Measurements from ENCODE around the gene BCKDK.
A peak's percentile ranks its signal among the peaks of the same experiment; 100 is the strongest.

Gene BCKDK

GRCh38 chr16:31114468-31114867, 6.3 kb downstream of the BCKDK start:
- H3K4me3 ChIP-seq (replicated peaks; ENCODE audit: low read depth, low read length) = no peak overlapping the region
- DNase-seq (ENCODE audit: low read depth) = no peak
- no peak for TF ChIP-seq CTCF (IDR thresholded peaks at IDR 0.05; ENCODE audit: low read length, missing control alignments)

- DNase-seq (ENCODE audit: low read depth) = peak; percentile 99
- no peak for TF ChIP-seq CTCF (IDR thresholded peaks at IDR 0.05; ENCODE audit: low read length, missing control alignments)
- H3K4me3 ChIP-seq (replicated peaks; ENCODE audit: low read depth, low read length) = peak within 1 kb of the TSS; percentile 69
These were observed 9.4 kb downstream of the BCKDK start, which contains the start of gene KAT8 for GRCh38 chr16:31117384-31118222. KAT8 (plus strand) TSS chr16:31117664; CDS start chr16:31117682, 18 bp downstream.

GRCh38 chr16:31118223-31119155, 10.3 kb downstream of the BCKDK start:
- peak; percentile 71 for DNase-seq (ENCODE audit: low read depth)

GRCh38 chr16:31120129-31120528, 11.9 kb downstream of the BCKDK start:
- no peak overlapping the region for H3K4me3 ChIP-seq (replicated peaks; ENCODE audit: low read depth, low read length)
- TF ChIP-seq CTCF (IDR thresholded peaks at IDR 0.05; ENCODE audit: low read length, missing control alignments) = no peak
- DNase-seq (ENCODE audit: low read depth) = no peak

More at GRCh38 chr16:31118223-31119155, 10.3 kb downstream of the BCKDK start:
- no peak for TF ChIP-seq CTCF (IDR thresholded peaks at IDR 0.05; ENCODE audit: low read length, missing control alignments)
- peak overlapping the region; percentile 69 for H3K4me3 ChIP-seq (replicated peaks; ENCODE audit: low read depth, low read length)

DNA sequence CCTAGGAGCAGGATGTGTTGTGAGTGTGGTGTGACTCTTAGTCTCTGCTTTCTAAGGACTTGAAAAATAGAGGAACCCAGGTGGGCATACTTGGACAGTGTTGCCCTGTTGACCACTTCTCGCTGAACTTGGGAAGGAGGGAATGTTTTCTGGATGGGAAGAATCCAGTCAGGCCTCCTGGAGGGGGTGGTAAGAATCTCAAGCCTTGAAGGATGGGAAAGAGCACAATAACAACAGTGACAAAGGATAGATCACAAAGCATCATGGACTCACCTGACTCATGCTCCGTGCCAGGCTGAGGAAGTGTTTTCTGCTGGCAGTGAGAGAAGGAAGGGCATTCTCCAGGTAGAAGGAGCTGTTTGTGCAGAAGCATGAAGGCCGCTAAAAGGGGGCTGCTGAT, 17.7 kb downstream of the BCKDK start:
- DNase-seq (ENCODE audit: low read depth) = no peak
- H3K4me3 ChIP-seq (replicated peaks; ENCODE audit: low read depth, low read length) = no peak overlapping the region
- TF ChIP-seq CTCF (IDR thresholded peaks at IDR 0.05; ENCODE audit: low read length, missing control alignments) = no peak

- H3K4me3 ChIP-seq (replicated peaks; ENCODE audit: low read depth, low read length) = no peak overlapping the region
- TF ChIP-seq CTCF (IDR thresholded peaks at IDR 0.05; ENCODE audit: low read length, missing control alignments) = no peak
- DNase-seq (ENCODE audit: low read depth) = no peak
These were observed 19.0 kb downstream of the BCKDK start for GRCh38 chr16:31127182-31127581.
